NCI-H2196 treated with DMSO at 0.1 percent for 48 hours (cell line): Measurements from ENCODE around the gene LRRC43.
A peak's percentile ranks its signal among the peaks of the same experiment; 100 is the strongest.

Source experiments
- DNase-seq: peaks from one replicate; lab custom pipeline; 2025; ENCODE audit not compliant: unreplicated experiment; lab: John Stamatoyannopoulos, UW

The LRRC43 gene, protein sequence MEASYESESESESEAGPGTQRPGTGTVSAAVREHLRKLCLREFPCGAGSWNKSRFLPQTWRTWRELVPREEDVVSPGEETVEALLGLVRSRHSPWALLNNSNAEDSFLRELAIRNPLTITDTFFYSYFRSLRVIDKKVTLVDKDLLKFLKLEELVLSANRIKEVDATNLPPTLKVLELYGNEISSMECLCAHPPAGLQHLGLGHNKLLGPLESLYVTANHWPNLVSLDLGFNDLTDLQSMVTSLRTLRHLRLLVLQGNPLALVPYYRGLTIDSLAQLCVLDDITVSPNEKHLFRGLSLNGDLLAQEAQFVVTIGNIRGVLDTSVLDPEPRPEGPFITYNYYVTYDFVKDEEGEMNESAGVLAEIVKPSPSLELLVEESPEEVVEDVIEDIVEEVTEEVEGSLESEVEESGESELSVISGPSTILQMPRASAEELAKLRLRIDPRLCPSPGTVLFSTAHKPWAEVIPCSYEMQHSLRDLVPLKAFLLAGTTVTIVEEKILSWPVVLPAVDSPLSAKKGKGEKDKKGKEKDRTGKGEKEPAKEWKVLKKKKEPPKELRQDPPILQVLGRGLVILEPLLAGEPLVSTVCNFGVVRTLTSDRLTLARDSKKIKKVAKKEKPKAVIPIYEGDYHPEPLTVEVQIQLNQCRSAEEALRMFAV

DNA sequence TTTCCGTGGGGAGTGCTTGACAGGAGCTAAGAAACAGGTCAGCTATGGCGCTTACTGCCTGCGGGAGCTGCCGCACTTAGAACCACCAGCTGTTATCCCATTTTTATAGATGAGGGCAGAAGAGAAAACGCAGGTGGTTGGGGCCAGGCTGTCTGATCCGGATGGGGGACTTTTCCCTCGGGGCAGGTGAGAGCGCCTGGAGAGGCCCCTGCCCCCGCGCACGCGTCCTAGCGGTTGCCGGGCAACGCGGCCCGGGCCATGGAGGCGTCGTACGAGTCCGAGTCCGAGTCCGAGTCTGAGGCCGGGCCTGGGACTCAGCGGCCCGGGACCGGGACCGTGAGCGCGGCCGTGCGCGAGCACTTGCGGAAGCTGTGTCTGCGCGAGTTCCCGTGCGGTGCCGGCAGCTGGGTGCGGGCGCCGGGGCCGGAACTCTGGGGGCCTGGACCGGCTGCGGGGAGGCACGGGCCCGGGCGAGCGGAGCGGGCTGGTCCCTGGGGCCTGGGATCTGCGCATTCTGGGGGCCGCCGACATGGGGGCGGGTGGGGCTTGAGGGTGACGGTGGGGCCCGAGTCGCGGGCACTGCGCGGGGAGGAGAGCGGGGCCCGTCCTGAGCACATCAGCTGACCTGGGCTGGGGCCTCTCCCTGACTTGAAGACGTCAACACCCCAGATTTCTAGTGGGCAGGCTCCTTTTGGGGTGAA, at the start of gene LRRC43:
Gene LRRC43, plus strand, starts transcription at position 237 of the 701 bp plus-strand sequence. Its CDS starts 22 bp downstream, at position 259.
- no peak for DNase-seq

DNA sequence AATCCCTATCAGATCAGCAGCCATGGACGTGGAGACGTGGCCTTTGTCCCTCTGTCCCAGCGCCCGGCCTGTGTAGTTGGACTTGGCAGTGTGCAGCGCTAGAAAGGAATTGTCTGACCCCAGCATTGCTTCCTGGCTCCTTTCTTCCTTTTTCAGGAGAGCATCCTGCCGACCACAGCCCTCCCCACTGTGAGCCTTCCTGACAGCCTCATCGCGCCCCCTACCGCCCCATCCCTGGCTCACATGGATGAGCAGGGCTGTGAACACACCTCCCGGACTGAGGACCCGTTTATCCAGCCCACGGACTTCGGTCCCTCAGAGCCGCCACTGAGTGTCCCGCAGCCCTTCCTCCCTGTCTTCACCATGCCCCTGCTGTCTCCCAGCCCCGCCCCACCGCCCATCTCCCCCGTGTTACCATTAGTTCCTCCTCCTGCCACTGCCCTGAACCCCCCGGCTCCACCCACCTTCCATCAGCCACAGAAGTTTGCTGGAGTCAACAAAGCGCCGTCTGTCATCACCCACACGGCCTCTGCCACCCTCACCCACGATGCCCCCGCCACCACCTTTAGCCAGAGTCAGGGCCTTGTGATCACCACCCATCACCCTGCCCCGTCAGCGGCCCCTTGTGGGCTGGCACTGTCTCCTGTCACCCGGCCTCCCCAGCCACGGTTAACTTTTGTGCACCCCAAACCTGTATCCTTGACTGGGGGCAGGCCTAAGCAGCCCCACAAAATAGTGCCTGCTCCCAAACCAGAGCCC, 49.6 kb upstream of the LRRC43 start:
- no peak for DNase-seq

DNA sequence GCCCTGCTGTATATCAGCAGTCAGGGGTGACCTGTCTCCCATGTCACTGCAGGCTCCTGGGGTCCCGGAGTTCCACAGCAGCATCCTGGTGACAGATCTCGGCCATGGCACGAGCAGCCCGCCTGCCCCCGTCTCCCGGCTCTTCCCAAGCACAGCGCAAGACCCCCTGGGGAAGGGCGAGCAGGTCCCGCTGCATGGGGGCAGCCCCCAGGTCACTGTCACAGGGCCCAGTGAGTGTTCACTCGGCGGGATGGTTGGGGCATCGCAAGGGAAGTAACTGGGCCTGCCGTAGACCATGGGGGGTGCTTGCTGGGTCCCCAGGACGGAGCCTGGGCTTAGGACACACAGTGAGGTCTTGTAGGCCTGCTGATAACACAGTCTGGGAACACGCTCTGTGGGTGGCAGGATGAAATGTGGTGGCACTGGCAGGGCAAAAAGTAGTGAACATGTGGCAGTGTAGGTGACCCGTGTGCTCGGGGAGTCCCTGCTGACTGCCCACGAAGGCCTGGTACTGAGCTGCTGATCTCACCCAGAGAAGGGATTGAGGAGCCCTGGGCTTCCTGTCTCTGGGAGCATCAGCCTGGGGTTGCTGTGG, 47.4 kb upstream of the LRRC43 start:
- DNase-seq, result no peak

DNA sequence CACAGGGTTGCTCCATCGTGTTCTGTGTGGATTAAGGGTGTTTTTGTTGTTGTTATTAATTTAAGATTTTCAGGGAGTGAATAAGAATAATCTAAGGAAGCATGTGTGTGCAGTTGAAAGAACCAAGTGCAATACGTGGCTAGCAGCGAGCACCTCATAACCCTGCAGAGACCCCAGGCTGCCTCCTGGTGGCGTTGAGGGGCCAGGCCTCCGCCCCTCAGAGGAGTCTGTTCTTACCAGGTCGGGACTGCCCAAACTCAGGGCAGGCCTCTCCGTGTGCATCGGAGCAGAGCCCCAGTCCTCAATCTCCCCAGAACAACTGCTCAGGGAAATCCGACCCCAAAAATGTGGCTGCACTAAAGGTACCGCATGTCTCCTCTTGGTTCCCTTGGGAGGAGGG, 45.7 kb upstream of the LRRC43 start:
- no peak for DNase-seq

DNA sequence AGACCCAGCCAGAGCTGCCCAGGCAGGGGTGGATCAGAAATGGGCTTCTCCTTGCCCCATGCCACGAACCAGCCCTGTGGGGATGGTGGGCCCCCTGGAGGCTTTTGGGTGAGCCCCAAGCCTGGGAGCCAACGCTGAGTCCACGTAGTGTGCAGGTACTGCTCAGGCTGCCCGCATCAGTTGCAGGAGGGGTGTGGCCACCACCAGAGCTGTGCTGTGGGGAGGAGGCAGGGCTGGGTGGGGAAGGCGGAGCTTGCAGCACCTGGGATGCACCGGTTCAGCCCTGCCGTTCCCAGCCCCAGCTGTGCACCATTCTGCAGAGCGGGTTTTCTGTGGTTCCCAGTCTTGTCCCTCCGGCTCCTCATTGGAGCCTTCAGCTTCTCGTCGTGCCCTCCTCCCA, 45.2 kb upstream of the LRRC43 start:
- peak; percentile 57 for DNase-seq

DNA sequence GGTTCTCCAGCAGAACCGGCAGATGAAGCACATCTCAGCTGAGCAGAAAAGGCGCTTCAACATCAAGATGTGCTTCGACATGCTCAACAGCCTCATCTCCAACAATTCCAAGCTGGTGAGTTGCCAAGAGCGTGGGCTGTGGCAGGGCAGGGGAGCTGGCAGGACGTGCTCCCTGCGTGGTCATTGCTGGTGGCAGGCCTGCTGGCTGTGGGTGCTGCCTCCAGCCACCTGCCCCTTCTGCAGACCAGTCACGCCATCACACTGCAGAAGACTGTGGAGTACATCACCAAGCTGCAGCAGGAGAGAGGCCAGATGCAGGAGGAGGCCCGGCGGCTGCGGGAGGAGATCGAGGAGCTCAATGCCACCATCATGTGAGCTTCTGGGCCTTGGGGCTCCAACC, 44.7 kb upstream of the LRRC43 start:
- no peak for DNase-seq

DNA sequence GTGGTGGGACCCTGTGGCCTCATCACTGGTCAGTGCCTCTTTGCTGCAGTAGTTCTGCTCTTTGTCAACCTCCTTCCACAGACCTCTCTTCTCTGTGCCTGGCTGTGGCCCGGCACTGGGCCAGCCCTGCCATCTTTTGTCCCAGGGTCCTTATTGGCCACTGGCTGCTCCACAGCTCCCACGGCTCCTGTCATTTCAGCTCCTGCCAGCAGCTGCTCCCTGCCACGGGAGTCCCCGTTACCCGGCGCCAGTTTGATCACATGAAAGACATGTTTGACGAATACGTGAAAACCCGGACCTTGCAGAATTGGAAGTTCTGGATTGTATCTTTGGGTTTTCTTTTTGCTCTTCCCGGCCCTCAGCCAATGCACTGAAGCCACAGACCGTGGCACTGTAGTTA, 44.3 kb upstream of the LRRC43 start:
- DNase-seq, result no peak

DNA sequence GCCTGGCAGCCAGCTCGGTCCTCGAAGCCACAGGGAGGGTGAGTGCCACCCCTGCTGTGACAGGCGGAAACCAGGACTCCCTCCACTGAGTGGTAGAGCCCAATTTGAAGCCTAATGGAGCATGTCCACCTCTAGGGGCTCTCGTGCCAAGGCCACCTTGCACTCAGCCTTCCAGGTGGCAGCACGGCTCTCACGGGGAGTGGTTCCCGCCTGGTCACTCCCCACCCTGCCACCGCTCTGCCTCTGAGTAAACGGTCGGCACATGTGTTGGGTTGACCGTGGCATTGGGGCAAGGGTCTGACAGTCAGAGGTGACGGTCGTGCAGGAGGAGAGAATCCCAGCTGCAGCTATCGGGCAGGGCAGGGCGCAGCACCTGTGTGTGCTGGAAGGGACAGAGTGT, 43.7 kb upstream of the LRRC43 start:
- DNase-seq, result no peak

DNA sequence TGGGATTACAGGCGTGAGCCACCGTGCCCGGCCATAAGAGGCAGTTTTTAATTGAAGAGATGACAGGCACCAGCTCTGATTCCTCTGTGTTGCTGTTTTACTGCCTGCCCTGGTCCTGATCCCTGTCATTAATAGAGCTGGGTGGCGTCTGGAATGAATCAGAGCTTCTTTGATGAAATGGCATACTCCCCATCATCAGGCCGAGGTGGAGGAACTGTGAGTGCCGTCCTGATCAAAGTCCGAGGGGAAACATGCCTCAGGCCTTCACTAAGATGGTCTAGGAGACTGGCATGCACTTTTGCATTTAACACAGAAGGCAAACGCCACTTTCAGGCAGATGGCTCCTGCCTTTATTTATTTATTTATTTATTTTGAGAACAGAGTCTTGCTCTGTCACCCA, 43.0 kb upstream of the LRRC43 start:
- DNase-seq, result no peak

DNA sequence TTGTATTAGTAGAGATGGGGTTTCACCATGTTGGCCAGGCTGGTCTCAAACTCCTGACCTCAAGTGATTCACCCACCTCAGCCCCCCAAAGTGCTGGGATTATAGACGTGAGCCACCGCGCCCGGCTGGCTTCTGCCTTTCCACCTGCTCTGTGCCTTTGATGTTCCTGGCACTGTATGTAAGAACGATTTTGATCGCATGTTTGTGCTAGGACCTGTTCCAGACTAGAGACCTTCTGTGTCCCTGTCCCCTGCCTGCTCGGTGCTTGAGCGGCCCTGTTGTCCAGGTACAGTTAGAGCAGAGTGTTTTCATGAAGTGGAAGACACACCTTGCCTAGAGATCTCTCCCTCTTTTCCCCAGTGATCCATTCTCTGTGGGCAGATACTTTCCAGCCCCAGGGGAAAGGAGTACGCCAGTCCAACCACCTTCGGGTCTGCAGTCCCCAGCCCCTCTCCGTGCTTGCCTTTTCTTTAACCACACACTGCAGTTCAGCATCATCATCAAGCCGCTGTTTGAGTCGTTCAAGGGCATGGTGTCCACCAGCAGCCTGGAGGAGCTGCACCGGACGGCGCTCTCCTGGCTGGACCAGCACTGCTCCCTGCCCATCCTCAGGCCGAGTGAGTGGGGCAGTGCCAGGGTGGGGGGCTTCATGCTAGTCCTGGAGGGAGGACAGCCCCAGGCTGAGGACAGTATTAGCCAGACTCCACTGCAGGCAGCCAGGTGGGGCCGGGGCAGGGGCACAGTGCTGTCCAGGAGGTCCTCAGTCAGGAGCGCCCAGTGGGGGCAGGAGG, 42.3 kb upstream of the LRRC43 start:
- no peak for DNase-seq

DNA sequence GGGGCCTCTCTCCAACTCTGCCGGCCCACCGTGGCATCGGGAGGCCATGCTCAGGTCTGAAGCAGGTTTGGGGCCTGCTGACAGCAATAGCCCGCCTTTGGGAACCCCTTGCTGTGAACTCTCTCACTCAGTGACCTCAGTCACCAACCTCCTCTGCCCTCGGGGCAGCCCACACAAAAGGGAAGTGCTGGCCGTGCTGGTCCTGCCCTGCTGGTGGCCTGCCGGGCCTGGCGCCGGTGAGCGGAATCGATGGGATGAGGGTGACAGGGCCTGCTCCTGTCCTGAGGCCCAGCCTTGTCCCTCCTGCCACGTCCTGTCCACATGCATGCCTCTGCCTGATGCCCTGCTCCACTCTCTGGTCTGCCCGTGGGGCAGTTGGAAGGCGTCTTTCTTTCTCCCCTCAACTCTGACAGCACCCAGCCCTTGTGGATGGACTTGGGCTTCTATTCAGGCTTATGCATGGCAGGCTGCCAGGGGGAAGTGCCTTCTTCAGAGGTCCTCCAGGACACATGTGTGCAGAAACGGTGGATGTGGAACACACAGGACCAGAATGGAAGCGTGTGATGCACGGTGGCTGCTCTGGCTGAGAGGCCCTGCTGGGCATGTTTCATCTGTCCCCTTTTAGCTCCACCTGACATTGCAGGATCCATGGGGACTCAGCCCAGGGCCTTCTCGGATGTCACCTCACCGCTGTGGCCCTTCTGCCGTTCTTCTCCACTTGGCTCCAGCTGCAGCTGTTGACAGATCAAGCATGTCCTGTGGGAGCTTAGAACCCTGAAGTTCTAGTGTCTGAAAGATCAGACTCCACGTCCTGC, 40.8 kb upstream of the LRRC43 start:
- DNase-seq, result no peak

DNA sequence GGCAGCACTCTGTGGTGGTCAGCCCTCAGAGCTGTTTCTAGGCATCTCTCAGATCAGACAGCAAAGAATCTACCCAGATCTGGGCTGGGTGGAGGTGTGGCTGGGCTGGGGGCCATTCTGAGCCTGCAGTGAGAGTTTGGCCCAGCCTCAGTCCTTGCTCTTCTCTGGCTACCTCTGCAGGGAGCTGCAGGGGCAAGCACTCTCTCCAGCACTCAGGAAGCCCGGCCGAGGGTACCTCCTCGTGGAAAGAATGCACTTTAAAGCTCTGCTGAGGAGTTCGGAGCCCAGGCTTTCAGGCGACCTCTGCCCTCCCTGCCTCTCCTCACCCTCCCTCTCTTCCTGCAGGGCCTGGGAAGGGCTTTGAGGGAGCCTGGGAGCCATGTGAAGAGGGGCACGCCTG, 40.1 kb upstream of the LRRC43 start:
- no peak for DNase-seq

DNA sequence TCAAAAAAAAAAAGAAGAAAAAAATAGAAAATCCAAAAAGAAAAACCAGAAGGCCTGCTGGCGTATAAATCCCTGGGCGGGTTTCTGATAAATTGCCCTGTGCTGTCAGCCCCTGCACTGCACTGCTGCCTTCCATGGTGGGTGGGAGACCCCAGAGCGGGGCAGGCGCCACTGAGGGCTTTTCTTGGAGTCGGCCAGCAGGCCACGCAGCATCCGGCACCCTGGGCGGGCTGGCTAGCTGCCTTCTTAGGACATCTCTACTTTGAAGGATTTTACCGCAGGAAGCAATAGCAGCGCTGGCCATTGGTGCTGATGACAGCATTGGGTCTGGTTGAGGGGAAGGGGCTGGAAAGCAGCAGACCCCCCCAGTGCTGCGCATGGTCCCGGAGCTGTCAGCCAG, 38.0 kb upstream of the LRRC43 start:
- DNase-seq, result no peak

DNA sequence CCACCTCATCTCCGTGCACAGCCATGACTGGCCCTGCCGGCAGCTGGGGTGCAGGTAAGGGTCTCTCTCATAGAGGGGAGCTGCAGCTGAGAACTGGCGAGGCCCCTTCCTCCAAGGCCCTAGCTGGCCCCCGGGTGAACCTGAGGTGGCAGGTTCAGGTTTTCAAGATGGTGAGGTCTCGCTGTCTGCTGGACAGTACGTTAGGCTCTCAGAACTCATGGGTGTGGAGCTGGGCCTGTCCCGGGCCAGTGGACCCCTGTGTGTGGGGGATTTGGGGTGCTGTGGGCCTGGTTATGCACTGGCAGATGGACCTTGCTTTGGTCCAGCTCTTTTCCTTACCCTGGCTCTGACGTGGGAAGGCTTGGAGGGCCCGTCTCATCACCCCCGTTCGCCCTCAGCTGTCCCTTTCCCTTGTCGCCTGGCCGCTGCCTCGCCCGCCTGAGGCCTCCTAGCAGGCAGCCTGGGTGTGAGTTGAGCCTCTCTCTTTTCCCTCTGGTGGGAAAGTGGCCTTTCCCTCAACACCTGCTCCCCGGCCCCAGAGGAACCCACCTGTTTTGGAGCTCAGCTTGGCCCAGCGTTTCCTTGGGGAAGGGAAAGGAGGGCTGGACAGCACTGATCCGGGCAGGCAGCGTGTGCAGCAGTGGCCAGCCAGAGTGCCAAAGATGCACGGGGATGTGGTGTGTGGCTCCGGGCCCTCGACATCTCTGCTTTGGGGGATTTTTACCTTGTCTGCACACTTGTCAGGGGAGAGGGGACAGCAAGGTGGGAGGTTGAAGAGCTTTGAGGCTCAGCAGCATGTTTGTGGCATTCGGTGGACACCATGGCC, 37.2 kb upstream of the LRRC43 start:
- no peak for DNase-seq

DNA sequence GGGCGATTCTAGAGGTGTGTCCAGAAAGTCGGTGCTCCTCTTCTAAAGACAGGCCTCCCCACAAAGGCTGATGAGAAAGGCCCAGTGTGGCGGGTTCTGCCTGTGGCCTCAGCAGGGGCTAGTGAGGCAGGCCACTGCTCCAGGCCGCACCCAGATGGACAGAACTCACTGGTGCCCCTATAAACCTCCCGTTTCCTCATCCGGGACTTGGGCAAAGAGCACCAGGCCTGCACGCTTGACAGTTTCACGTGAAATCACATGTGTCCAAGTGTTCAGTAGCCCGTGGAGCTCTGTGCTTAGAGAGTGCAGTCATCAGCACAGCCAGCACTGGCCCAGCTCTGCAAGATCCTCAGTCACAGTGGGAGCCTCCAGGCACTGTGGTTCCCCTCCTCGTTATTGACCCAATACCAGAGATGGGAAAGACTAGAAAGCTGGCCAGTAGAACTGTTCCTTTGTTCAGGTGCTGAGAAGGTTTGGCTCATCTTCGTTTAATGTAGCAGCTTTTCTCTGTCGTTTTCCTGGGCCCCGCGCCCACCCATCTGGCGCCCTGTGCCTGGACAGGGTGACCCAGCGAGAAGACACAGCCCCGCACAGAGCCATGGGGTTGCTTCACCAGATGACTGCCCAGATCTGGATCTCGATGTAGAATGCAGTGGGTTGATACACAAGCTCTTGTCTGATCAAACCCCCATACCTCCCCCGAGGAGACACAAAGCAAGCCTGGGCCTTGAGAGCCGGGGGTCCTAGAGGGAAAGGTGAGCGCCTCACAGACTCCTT, 35.2 kb upstream of the LRRC43 start:
- no peak for DNase-seq

DNA sequence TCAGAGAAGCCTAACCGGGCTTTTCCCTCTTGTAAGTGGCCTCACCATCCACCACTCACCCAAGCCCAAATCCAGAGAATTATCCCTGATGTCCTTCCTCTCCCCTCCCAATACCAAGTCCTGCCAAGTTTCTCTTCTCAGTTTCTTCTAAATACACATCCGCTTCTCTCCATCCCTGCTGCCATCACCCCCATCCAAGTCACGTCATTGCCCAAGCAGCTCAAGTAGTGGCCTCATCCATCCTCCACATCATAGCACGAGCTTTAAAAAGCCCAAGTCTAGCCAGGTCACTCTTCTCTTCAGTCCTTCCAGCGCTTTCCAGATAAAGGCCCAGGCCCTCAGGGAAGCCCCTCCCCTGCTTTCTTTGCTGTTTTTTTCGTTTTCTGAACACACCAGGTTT, 34.3 kb upstream of the LRRC43 start:
- no peak for DNase-seq

DNA sequence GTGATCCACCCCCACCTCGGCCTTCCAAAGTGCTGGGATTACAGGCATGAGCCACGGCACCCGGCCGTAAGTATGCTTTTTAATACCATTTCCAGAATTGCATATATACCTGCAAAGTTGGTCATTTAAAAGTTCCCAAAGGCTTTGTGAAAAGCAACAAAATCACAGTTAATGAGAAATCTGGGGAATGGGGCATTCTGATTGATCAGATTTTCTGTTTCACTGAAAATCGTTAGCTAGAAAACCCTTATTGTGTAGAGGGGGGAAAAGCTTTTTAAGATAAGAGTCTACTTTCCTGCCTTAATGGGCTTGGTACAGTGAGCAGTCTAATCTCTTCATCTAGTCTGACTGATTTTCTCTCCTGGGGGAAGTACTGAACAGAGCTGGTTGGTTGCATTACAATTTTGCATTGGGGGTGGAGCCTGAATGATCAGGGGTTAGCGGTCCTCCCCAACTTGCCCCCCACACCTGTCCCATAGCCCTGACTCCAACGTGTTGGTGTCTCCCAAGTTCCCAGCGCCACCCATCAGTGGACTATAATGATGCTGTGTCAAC, 32.7 kb upstream of the LRRC43 start:
- DNase-seq, result no peak
